ENCODE data around the gene PAQR4. TPM values are rescaled to one million over a fixed set of nuclear protein-coding genes. Genes with fewer than 3 reads are reported as not detected.

Gene PAQR4
- polyA plus RNA-seq, 2 of the 4 experiments (the other 2 are of a cell fraction), result 8.0 to 18.6 TPM

GRCh38 chr16:3013998-3014690 lies 45.0 kb downstream of the PAQR4 start:
- Histone ChIP-seq H3K4me3 (no peak overlapping the region), H3K27ac (peak overlapping the region in 1 of 2 experiments; percentile 58; a peak in 1 of 6 replicates), H3K4me2 (no peak overlapping the region), H3K4me1 (peaks cover 15% of the 10 kb centered on the region), H3K9me3 (no peaks in the 10 kb centered on the region)
- ATAC-seq (no peak), FAIRE-seq (no peak), DNase-seq (ENCODE audit: low read depth in 1 of 2, low spot score in 1 of 2) (no peak)
- POLR2A ChIA-PET, result interaction anchor here (1.0 kb wide), 1 partner anchor 13 kb away, joined by 3 read pairs; no protein-coding TSS in a partner anchor
- TF ChIP-seq POLR2A (IDR thresholded peaks at IDR 0.05; ENCODE audit: low read length) (no peak), RNF2 (IDR thresholded peaks at IDR 0.05; ENCODE audit: borderline replicate concordance, low read depth) (no peak), MYC (IDR thresholded peaks at IDR 0.05; ENCODE audit: borderline replicate concordance, low read length) (no peak), HOXB13 (CRISPR knock-in tag; IDR thresholded peaks at IDR 0.05; ENCODE audit: low read depth) (no peak), PBX3 (IDR thresholded peaks at IDR 0.05) (no peak), FOSB (CRISPR knock-in tag; IDR thresholded peaks at IDR 0.05) (no peak), SMC3 (IDR thresholded peaks at IDR 0.05) (no peak), CBX8 (IDR thresholded peaks at IDR 0.05) (no peak), ZSCAN20 (CRISPR knock-in tag; IDR thresholded peaks at IDR 0.05) (no peak), ELK1 (IDR thresholded peaks at IDR 0.05; ENCODE audit: low read depth, low read length) (no peak), RFX5 (IDR thresholded peaks at IDR 0.05) (no peak), KDM5A (IDR thresholded peaks at IDR 0.05) (no peak), CHD4 (IDR thresholded peaks at IDR 0.05; ENCODE audit: borderline replicate concordance) (no peak), EHMT2 (IDR thresholded peaks at IDR 0.05; ENCODE audit: low read depth) (no peak), NPAS2 (CRISPR knock-in tag; IDR thresholded peaks at IDR 0.05; ENCODE audit: borderline replicate concordance) (no peak), CBX2 (IDR thresholded peaks at IDR 0.05; ENCODE audit: borderline replicate concordance, low read depth) (no peak), TP53 (CRISPR knock-in tag; IDR thresholded peaks at IDR 0.05) (no peak)
- TF ChIP-seq, protein P1, sequence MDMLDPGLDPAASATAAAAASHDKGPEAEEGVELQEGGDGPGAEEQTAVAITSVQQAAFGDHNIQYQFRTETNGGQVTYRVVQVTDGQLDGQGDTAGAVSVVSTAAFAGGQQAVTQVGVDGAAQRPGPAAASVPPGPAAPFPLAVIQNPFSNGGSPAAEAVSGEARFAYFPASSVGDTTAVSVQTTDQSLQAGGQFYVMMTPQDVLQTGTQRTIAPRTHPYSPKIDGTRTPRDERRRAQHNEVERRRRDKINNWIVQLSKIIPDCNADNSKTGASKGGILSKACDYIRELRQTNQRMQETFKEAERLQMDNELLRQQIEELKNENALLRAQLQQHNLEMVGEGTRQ (IDR thresholded peaks at IDR 0.05), result no peak
- TF ChIP-seq, protein P2, sequence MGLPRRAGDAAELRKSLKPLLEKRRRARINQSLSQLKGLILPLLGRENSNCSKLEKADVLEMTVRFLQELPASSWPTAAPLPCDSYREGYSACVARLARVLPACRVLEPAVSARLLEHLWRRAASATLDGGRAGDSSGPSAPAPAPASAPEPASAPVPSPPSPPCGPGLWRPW (IDR thresholded peaks at IDR 0.05), result no peak
- CTCF ChIA-PET, result interaction anchor here (1.2 to 3.4 kb wide), 2 partner anchors 10 to 30 kb away, joined by 3 to 16 read pairs; no protein-coding TSS in a partner anchor
- WGBS (ENCODE audit: missing lambda C conversion rate), result 78% methylated on average over 11 of the region's 12 CpGs

DNA sequence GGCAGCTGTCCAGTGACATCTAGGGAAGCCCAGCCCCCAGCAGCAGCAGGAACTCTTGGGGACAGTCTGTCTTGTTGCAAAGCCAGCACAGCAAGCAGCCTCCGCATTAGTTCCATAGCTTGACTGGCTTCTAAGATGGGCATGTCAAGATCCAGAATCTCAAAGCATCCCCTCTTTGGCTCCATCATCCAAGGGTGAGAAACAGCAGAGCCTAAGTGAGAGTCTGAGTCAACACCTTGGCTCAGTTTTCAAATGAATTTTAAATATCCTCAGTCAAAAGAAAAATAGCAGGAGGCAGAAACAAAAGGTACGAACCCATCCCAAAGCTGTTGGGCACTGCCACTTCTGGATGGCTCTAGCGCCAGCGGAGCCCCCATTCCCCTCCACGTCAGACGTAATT lies 45.8 kb downstream of the PAQR4 start:
- ChIA-PET CTCF (interaction anchor here (1.2 to 3.4 kb wide), 2 partner anchors 11 to 30 kb away, joined by 3 to 16 read pairs; no protein-coding TSS in a partner anchor), POLR2A (no interaction called here)
- ATAC-seq (no peak), DNase-seq (ENCODE audit: low read depth in 1 of 2, low spot score in 1 of 2) (no peak), FAIRE-seq (no peak)
- TF ChIP-seq HOXB13 (CRISPR knock-in tag; IDR thresholded peaks at IDR 0.05; ENCODE audit: low read depth) (no peak), MYC (IDR thresholded peaks at IDR 0.05; ENCODE audit: borderline replicate concordance, low read length) (no peak)
- H3K9me3 ChIP-seq, result no peaks in the 10 kb centered on the region
- 93% methylated on average over 6 of the region's 6 CpGs for WGBS (ENCODE audit: missing lambda C conversion rate)
- peaks cover 20% of the 10 kb centered on the region for H3K4me1 ChIP-seq
- H3K4me3 ChIP-seq, result no peak overlapping the region
- H3K4me2 ChIP-seq, result no peak overlapping the region
- no peak overlapping the region for H3K27ac ChIP-seq
